Neuronal stem cell (in vitro differentiated cells): ENCODE data around the gene LTV1.
"Not testable (repeated sequence)": the region's sequence is repeated elsewhere in the genome, so short reads cannot be mapped to it uniquely, and the experiment has no call there.

Experiments used
- DNase-seq: peaks from one replicate; pipeline ENCODE4 v3.0.0-alpha.2; 2013; ENCODE audit warnings: low spot score
- H2AFZ ChIP-seq: one replicate; pipeline ENCODE4 v1.6.1; 2013; ENCODE audit warnings: mild to moderate bottlenecking, low read length, inconsistent platforms
- H2AK5ac ChIP-seq: 2 replicates; pipeline ENCODE4 v1.6.1; 2013; ENCODE audit warnings: low read depth, mild to moderate bottlenecking, inconsistent platforms, low read length, moderate library complexity, mixed read lengths
- H2BK120ac ChIP-seq: 2 replicates; pipeline ENCODE4 v1.6.1; 2013; ENCODE audit warnings: low read depth, mild to moderate bottlenecking, inconsistent platforms, low read length, moderate library complexity, mixed read lengths
- H2BK12ac ChIP-seq: one replicate; pipeline ENCODE4 v1.6.1; 2013; ENCODE audit warnings: low read length, inconsistent platforms
- H2BK15ac ChIP-seq: 2 replicates; pipeline ENCODE4 v1.6.1; 2013; ENCODE audit warnings: mild to moderate bottlenecking, low read length, inconsistent platforms, mixed read lengths
- H2BK5ac ChIP-seq: one replicate; pipeline ENCODE4 v1.6.1; 2013; ENCODE audit warnings: inconsistent platforms, mild to moderate bottlenecking, low read length, moderate library complexity
- H3K14ac ChIP-seq: one replicate; pipeline ENCODE4 v1.6.1; 2013; ENCODE audit warnings: low read length, inconsistent platforms
- H3K18ac ChIP-seq: 2 replicates; pipeline ENCODE4 v1.6.1; 2013; ENCODE audit warnings: low read length, inconsistent platforms
- H3K23ac ChIP-seq: 2 replicates; pipeline ENCODE4 v1.6.1; 2013; ENCODE audit warnings: low read depth, mild to moderate bottlenecking, mixed read lengths, low read length, inconsistent platforms; ENCODE audit not compliant: poor library complexity
- H3K27ac ChIP-seq: replicated peaks from 3 replicates; pipeline ENCODE4 v1.5.1; 2013; ENCODE audit warnings: low read length, inconsistent platforms
- H3K27me3 ChIP-seq, 3 experiments: 2 replicates each; pipeline ENCODE4 v1.6.1; 2013; ENCODE audit warnings: low read length in 3 of 3, mild to moderate bottlenecking in 2 of 3, inconsistent platforms in 1 of 3, low read depth in 1 of 3, mixed read lengths in 1 of 3, moderate library complexity in 1 of 3; ENCODE audit not compliant: control insufficient read depth in 3 of 3, insufficient read depth in 3 of 3
- H3K36me3 ChIP-seq, 2 donors: replicated peaks in 1 of 2; 2 replicates each; pipeline ENCODE4 v1.6.1; 2013; ENCODE audit warnings: low read length in 2 of 2; ENCODE audit not compliant: control insufficient read depth in 2 of 2, insufficient read depth in 2 of 2
- H3K4ac ChIP-seq: 2 replicates; pipeline ENCODE4 v1.6.1; 2013; ENCODE audit warnings: inconsistent platforms, mild to moderate bottlenecking, low read length, moderate library complexity
- H3K4me1 ChIP-seq, 2 donors: 1 replicate in 1 of 2; 2 replicates in 1 of 2; pipeline ENCODE4 v1.6.1; 2013; ENCODE audit warnings: low read length in 2 of 2, low read depth in 1 of 2; ENCODE audit not compliant: control insufficient read depth in 2 of 2, insufficient read depth in 1 of 2
- H3K4me2 ChIP-seq: one replicate; pipeline ENCODE4 v1.6.1; 2013; ENCODE audit warnings: mild to moderate bottlenecking, low read length, inconsistent platforms; ENCODE audit not compliant: insufficient read depth, poor library complexity, severe bottlenecking
- H3K4me3 ChIP-seq, 2 donors: 2 replicates each; pipeline ENCODE4 v1.5.1; 2013; ENCODE audit warnings: low read length in 2 of 2, mild to moderate bottlenecking in 2 of 2, inconsistent platforms in 1 of 2, moderate library complexity in 1 of 2
- H3K79me1 ChIP-seq: one replicate; pipeline ENCODE4 v1.6.1; 2013; ENCODE audit warnings: low read depth, mild to moderate bottlenecking, inconsistent platforms, low read length, moderate library complexity
- H3K9ac ChIP-seq: one replicate; pipeline ENCODE4 v1.6.1; 2013; ENCODE audit warnings: mild to moderate bottlenecking, low read depth, low read length, inconsistent platforms; ENCODE audit not compliant: poor library complexity
- H3K9me3 ChIP-seq, 2 donors: replicated peaks in 1 of 2; 2 replicates each; pipeline versions ENCODE3 to v1.6.1; 2013; ENCODE audit warnings: low read length in 2 of 2, mild to moderate bottlenecking in 2 of 2, inconsistent platforms in 1 of 2, low read depth in 1 of 2, mixed read lengths in 1 of 2, moderate library complexity in 1 of 2; ENCODE audit not compliant: control insufficient read depth in 2 of 2, insufficient read depth in 1 of 2
- H4K8ac ChIP-seq: one replicate; pipeline ENCODE4 v1.6.1; 2013; ENCODE audit warnings: low read depth, mild to moderate bottlenecking, inconsistent platforms, low read length, moderate library complexity
- H4K91ac ChIP-seq: one replicate; pipeline ENCODE4 v1.6.1; 2013; ENCODE audit warnings: low read length, low read depth, mild to moderate bottlenecking, inconsistent platforms; ENCODE audit not compliant: poor library complexity
- WGBS, 2 donors: extraction: QIAGEN DNeasy Blood & Tissue Kit; methylation state at CpG; one replicate each; pipeline ENCODE4 v1.1.7; 2013; ENCODE audit warnings: missing lambda C conversion rate in 2 of 2, mixed read lengths in 1 of 2; ENCODE audit not compliant: insufficient read length in 2 of 2, insufficient replicate concordance in 1 of 2; ENCODE audit errors: extremely low coverage in 2 of 2; 5-methylcytosine and 5-hydroxymethylcytosine counted together

Gene LTV1

GRCh38 chr6:143851706-143852105 is 8.6 kb downstream of the LTV1 start:
- H2BK5ac ChIP-seq, H2BK12ac ChIP-seq, H2BK120ac ChIP-seq, H3K18ac ChIP-seq, H4K91ac ChIP-seq, H3K27me3 ChIP-seq, DNase-seq, H3K23ac ChIP-seq, H3K4me1 ChIP-seq, H3K79me1 ChIP-seq, H2AK5ac ChIP-seq, H3K27ac ChIP-seq, H2AFZ ChIP-seq, H3K4ac ChIP-seq, H3K4me3 ChIP-seq, H3K14ac ChIP-seq, H4K8ac ChIP-seq, H3K9ac ChIP-seq, H2BK15ac ChIP-seq, H3K4me2 ChIP-seq: not testable (repeated sequence)
- WGBS, 2 donors: no CpG with 5 or more reads among the region's 3 CpGs
- H3K36me3 ChIP-seq: peaks cover 23 to 83% of the 10 kb centered on the region in 2 donors
- peaks cover 0 to 30% of the 10 kb centered on the region in 2 donors for H3K9me3 ChIP-seq

DNA sequence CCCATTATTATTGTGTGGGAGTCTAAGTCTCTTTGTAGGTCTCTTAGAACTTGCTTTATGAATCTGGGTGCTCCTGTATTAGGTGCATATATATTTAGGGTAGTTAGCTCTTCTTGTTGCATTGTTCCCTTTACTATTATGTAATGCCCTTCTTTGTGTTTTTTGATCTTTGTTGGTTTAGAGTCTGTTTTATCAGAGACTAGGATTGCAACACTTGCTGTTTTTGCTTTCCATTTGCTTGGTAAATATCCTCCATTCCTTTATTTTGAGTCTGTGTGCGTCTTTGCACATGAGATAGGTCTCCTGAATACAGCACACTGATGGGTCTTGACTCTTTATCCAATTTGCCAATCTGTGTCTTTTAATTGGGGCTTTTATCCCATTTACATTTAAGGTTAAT is 11.9 kb downstream of the LTV1 start:
- no CpG with 5 or more reads among the region's 1 CpG for WGBS, 2 donors

DNA sequence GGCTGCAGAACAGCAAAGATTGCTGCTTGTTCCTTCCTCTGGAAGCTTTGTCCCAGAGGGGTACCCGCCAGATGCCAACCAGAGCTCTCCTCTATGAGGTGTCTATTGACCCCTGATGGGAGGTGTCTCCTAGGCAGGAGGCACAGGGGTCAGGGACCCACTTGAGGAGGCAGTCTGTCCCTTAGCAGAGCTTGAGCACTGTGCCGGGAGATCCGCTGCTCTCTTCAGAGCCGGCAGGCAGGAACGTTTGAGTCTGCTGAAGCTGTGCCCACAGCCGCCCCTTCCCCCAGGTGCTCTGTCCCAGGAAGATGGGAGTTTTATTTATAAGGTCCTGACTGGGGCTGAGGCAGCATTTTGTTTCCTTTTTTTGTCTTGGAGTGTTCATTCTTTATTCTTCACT is 13.6 kb downstream of the LTV1 start:
- not testable (repeated sequence) for H3K14ac ChIP-seq, H4K91ac ChIP-seq, H2BK12ac ChIP-seq, H3K4me3 ChIP-seq, H3K27ac ChIP-seq, H3K4me1 ChIP-seq, H3K4me2 ChIP-seq, H3K27me3 ChIP-seq, H2BK15ac ChIP-seq, H3K18ac ChIP-seq, DNase-seq, H3K23ac ChIP-seq, H3K9ac ChIP-seq, H2AK5ac ChIP-seq, H3K79me1 ChIP-seq, H4K8ac ChIP-seq, H2AFZ ChIP-seq, H2BK120ac ChIP-seq, H2BK5ac ChIP-seq, H3K4ac ChIP-seq
- Histone ChIP-seq H3K36me3 (peaks cover 18 to 83% of the 10 kb centered on the region in 2 donors), H3K9me3 (peaks cover 0 to 19% of the 10 kb centered on the region in 2 donors)
- WGBS, 2 donors: no CpG with 5 or more reads among the region's 6 CpGs

More for the DNA sequence above, 11.9 kb downstream of the LTV1 start:
- not testable (repeated sequence) for H2BK15ac ChIP-seq, H3K4me1 ChIP-seq, H3K14ac ChIP-seq, H2AK5ac ChIP-seq, H2BK120ac ChIP-seq, H4K8ac ChIP-seq, H3K4me2 ChIP-seq, H2BK12ac ChIP-seq, H2BK5ac ChIP-seq, H3K27ac ChIP-seq, H3K9ac ChIP-seq, DNase-seq, H4K91ac ChIP-seq, H3K79me1 ChIP-seq, H3K4ac ChIP-seq, H3K27me3 ChIP-seq, H3K18ac ChIP-seq, H3K23ac ChIP-seq, H3K4me3 ChIP-seq, H2AFZ ChIP-seq
- Histone ChIP-seq H3K36me3 (peaks cover 19 to 83% of the 10 kb centered on the region in 2 donors), H3K9me3 (peaks cover 0 to 33% of the 10 kb centered on the region in 2 donors)

DNA sequence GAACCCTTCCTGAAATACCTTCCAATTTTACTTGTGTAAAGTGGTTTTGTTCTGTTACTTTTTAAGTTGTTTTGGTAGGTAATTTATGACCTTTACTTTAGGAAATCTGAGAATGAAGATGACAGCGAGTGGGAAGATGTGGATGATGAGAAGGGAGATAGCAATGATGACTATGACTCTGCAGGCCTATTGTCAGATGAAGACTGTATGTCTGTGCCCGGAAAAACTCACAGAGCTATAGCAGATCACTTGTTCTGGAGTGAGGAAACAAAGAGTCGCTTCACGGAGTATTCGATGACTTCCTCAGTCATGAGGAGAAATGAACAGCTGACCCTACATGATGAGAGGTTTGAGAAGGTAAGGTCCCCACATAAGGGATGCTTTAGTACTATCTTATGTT is 14.5 kb downstream of the LTV1 start:
- no peaks in the 10 kb centered on the region for H3K27me3 ChIP-seq
- peaks cover 0 to 15% of the 10 kb centered on the region in 2 donors for H3K9me3 ChIP-seq
- no peak overlapping the region for H3K4me2 ChIP-seq
- H4K8ac ChIP-seq: no peak overlapping the region
- no peak overlapping the region for H2BK120ac ChIP-seq
- no peak overlapping the region for H2BK12ac ChIP-seq
- H3K4me1 ChIP-seq: no peaks in the 10 kb centered on the region
- no peak for DNase-seq
- H3K4me3 ChIP-seq: no peak overlapping the region
- H3K18ac ChIP-seq: no peak overlapping the region
- H3K23ac ChIP-seq: no peak overlapping the region
- H3K4ac ChIP-seq: no peak overlapping the region
- peaks cover 18 to 86% of the 10 kb centered on the region in 2 donors for H3K36me3 ChIP-seq
- no peak overlapping the region for H4K91ac ChIP-seq
- no peak overlapping the region for H3K14ac ChIP-seq
- H3K9ac ChIP-seq: no peak overlapping the region
- WGBS, 2 donors: no CpG with 5 or more reads among the region's 5 CpGs
- H2BK5ac ChIP-seq: no peak overlapping the region
- H3K79me1 ChIP-seq: no peaks in the 10 kb centered on the region
- H2AFZ ChIP-seq: no peak overlapping the region
- no peak overlapping the region for H2BK15ac ChIP-seq
- H3K27ac ChIP-seq: no peak overlapping the region
- no peak overlapping the region for H2AK5ac ChIP-seq
